CD4-positive, alpha-beta memory T cell (primary cell): ENCODE data around the gene PLPPR2. TPM values are rescaled to one million over a fixed set of nuclear protein-coding genes. Genes with fewer than 3 reads are reported as not detected.

Experiments
- CTCF ChIA-PET: fragments of 350-600 bp; sonication (Branson Sonifier 250); formaldehyde crosslinking; loops from one replicate; lab custom pipeline; 2021; ENCODE audit warnings: inconsistent platforms; ENCODE audit not compliant: partially characterized antibody; lab: Charles Lee
- POLR2A ChIA-PET: fragments of 350-600 bp; sonication (Branson Sonifier 250); formaldehyde crosslinking; loops from one replicate; lab custom pipeline; 2021; ENCODE audit not compliant: partially characterized antibody; lab: Charles Lee
- DNase-seq, 5 donors: peaks; one replicate each; pipeline versions ENCODE4 v3.0.0 to v3.0.0-alpha.2; 2020 to 2022; ENCODE audit warnings: mixed read lengths in 1 of 5
- H3K27ac ChIP-seq: one replicate; pipeline ENCODE4 v1.7.0; 2013; ENCODE audit warnings: low read depth, low read length
- H3K27me3 ChIP-seq: 2 replicates; pipeline ENCODE4 v1.7.0; 2013; ENCODE audit warnings: mild to moderate bottlenecking, low read length, moderate library complexity; ENCODE audit not compliant: insufficient read depth
- H3K36me3 ChIP-seq: 2 replicates; pipeline ENCODE4 v1.7.0; 2013; ENCODE audit warnings: mild to moderate bottlenecking, low read length, moderate library complexity; ENCODE audit not compliant: insufficient read depth
- H3K4me1 ChIP-seq: 2 replicates; pipeline ENCODE4 v1.7.0; 2013; ENCODE audit warnings: mild to moderate bottlenecking, low read length, moderate library complexity; ENCODE audit not compliant: insufficient read depth
- H3K4me3 ChIP-seq, 2 donors: one replicate each; pipeline ENCODE4 v1.7.0; 2013; ENCODE audit warnings: low read length in 2 of 2, mild to moderate bottlenecking in 1 of 2
- H3K9me3 ChIP-seq, 2 donors: one replicate each; pipeline ENCODE4 v1.7.0; 2013; ENCODE audit warnings: low read length in 2 of 2, control low read depth in 1 of 2; ENCODE audit not compliant: control insufficient read depth in 1 of 2
- H3K27ac Mint-ChIP-seq, 7 donors: one replicate each; pipeline ENCODE4 v1.8.0; 2020 to 2021; ENCODE audit warnings: mixed read lengths in 7 of 7, mild to moderate bottlenecking in 6 of 7, inconsistent platforms in 3 of 7, moderate library complexity in 3 of 7
- H3K27me3 Mint-ChIP-seq, 2 donors: one replicate each; pipeline ENCODE4 v1.8.0; 2020 to 2021; ENCODE audit warnings: mixed read lengths in 2 of 2
- H3K36me3 Mint-ChIP-seq, 2 donors: one replicate each; pipeline ENCODE4 v1.8.0; 2020 to 2021; ENCODE audit warnings: mixed read lengths in 2 of 2, inconsistent platforms in 1 of 2, mild to moderate bottlenecking in 1 of 2
- H3K4me1 Mint-ChIP-seq, 4 donors: one replicate each; pipeline ENCODE4 v1.8.0; 2020 to 2021; ENCODE audit warnings: mixed read lengths in 4 of 4, mild to moderate bottlenecking in 1 of 4
- H3K4me3 Mint-ChIP-seq, 8 donors: one replicate each; pipeline ENCODE4 v1.8.0; 2020 to 2021; ENCODE audit warnings: mixed read lengths in 8 of 8, mild to moderate bottlenecking in 7 of 8, moderate library complexity in 6 of 8, inconsistent platforms in 3 of 8
- H3K9me3 Mint-ChIP-seq, 8 donors: one replicate each; pipeline ENCODE4 v1.8.0; 2020 to 2021; ENCODE audit warnings: mixed read lengths in 8 of 8, mild to moderate bottlenecking in 5 of 8, inconsistent platforms in 3 of 8, moderate library complexity in 1 of 8
- intact Hi-C: fragments of 100-400 bp; cut with micrococcal nuclease; formaldehyde crosslinking; loops from one replicate; pipeline ENCODE4 v1.15.1; 2023
- polyA plus RNA-seq, 2 donors: library from polyadenylated mRNA; unstranded; fragments of 300-500 nt; fragmentation: Illumina TruSeq; gene quantifications; one replicate each; pipeline ENCODE4 v1.2.3, GENCODE V29; 2021
- total RNA-seq, 2 experiments: library from RNA; stranded (reverse); gene quantifications; one replicate each; pipeline ENCODE4 v1.2.3, GENCODE V29; 2021

PLPPR2 gene
- total and polyA plus RNA-seq, 4 experiments from 2014 or later = 0.16 to 12.2 (median 6.0) TPM

DNA sequence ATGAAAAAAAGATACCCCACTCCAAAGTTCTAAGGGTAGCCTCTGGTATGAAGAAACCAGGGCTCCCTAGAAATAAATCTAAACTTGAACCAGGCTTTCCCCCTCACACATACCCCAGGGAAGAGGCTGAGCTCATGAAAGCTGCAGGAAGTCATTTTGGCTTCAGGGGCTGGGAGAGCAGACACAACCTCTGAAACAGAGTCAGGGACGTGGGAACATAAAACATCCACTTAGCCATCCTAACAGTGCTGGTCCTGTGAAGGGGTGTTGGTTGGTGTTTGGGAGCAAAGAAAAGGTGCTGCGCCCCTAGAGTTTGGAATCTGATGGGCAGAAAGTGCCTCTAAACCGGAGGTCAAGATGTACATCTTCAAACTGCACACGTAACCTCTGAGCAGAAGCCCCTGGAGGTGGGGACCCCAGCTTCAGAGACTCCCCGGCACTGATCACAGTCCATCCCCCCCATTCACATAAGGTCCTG is 31.6 kb upstream of the PLPPR2 start:
- peaks cover 0 to 1% of the 10 kb centered on the region in 2 donors for H3K27me3 Mint-ChIP-seq
- Histone ChIP-seq H3K9me3 (no peaks in the 10 kb centered on the region), H3K27ac (no peak overlapping the region), H3K27me3 (no peaks in the 10 kb centered on the region), H3K36me3 (no peaks in the 10 kb centered on the region), H3K4me3 (no peak overlapping the region), H3K4me1 (peaks cover 14% of the 10 kb centered on the region)
- ChIA-PET POLR2A (interaction anchor here (1.2 to 1.7 kb wide), 3 partner anchors 23 to 51 kb away, joined by 3 to 9 read pairs (median 6); partner anchors contain the start of genes CCDC159, SWSAP1 and TMEM205), CTCF (interaction anchor here (1.2 kb wide), 1 partner anchor 9 kb away, joined by 3 read pairs; no protein-coding TSS in a partner anchor)
- intact Hi-C loops = no loop called here
- H3K4me3 Mint-ChIP-seq = peak overlapping the region in 4 of 8 donors; percentile 17 to 66 (median 42)
- peaks cover 0 to 8% of the 10 kb centered on the region in 2 donors for H3K36me3 Mint-ChIP-seq
- peak overlapping the region in 1 of 7 donors; percentile 89 for H3K27ac Mint-ChIP-seq
- peaks cover 0 to 2% (median 0%) of the 10 kb centered on the region in 8 donors for H3K9me3 Mint-ChIP-seq
- H3K4me1 Mint-ChIP-seq = peaks cover 11 to 18% (median 13%) of the 10 kb centered on the region in 4 donors
- DNase-seq = no peak

DNA sequence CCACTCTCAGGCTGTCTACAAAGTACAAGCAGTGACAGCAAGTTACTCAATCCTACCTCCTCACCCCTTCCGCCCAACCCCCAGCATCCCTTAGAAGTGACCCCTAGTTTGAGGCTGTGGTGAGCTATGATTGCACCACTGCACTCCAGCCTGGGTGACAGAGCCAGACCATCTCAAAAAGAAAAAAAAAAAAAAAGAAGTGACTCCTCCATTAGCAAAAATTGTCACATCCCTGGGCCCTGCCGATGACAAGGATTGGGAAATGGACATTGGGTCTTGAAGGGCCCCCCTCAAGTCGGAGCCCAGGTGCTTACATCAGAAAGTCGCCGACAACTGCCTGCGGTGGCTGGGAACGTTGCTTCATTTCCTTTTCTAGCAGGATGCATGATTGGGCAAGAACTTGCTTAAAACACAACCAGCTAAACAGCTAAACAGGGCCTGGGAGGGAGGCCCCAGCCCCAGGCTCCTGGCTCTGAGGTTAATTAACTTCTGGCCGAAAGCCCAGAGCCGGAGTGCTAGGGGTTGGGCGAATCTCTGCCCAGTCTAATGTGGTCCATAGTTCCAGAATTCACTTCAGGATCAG is 31.1 kb upstream of the PLPPR2 start:
- Histone ChIP-seq H3K4me3 (no peak overlapping the region), H3K4me1 (peaks cover 14% of the 10 kb centered on the region), H3K36me3 (no peaks in the 10 kb centered on the region), H3K9me3 (no peaks in the 10 kb centered on the region), H3K27me3 (no peaks in the 10 kb centered on the region), H3K27ac (no peak overlapping the region)
- intact Hi-C loops = no loop called here
- Mint-ChIP-seq H3K27ac (peak overlapping the region; percentile 31 to 89 (median 50)), H3K4me3 (peak overlapping the region in 6 of 8 donors; percentile 36 to 66 (median 56)), H3K27me3 (peaks cover 0 to 1% of the 10 kb centered on the region in 2 donors), H3K9me3 (peaks cover 0 to 2% (median 0%) of the 10 kb centered on the region in 8 donors), H3K4me1 (peaks cover 11 to 18% (median 13%) of the 10 kb centered on the region in 4 donors), H3K36me3 (peaks cover 0 to 8% of the 10 kb centered on the region in 2 donors)
- POLR2A ChIA-PET = interaction anchor here (0.7 to 1.7 kb wide), 4 partner anchors 22 to 55 kb away, joined by 3 to 9 read pairs (median 4); partner anchors contain the start of genes CCDC159, SWSAP1 and TMEM205
- peak in 2 of 5 donors; percentile 19 to 21 for DNase-seq
- CTCF ChIA-PET = interaction anchor here (1.0 to 1.2 kb wide), 2 partner anchors 9 to 15 kb away, joined by 3 read pairs; partner anchors contain the start of gene RAB3D

DNA sequence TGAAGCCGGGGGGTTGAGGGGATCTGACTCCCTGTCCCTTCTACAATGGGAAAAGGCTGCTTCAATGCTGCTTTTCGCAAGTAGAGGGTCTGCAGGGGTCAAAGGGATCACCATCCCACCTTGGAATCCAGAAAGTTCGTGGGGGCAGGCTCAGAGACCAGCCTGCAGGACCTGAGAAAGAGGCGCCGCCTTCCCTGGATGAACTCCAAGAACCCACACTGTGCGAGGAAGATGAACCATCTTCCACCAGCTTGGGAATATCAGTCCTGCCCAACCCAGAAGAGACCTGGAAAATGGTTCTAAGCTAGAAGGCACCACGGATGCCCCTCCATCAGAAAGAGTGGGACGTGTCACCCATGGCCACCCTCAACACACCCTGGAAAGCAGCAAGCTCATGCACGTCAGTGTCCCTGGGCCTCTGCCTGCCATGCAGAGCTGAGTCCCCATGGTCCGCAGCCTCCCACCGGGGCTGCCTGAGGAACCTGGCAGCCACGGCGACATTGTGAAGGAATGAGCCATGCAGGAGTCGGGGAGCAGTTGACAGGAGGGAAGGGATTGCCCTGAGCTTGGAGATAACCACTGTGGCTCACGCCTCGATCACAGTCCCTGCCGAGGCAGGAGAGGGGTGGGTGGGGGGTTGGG is 30.4 kb upstream of the PLPPR2 start:
- Histone ChIP-seq H3K4me1 (peaks cover 14% of the 10 kb centered on the region), H3K9me3 (no peaks in the 10 kb centered on the region), H3K27me3 (no peaks in the 10 kb centered on the region), H3K4me3 (no peak overlapping the region), H3K36me3 (no peaks in the 10 kb centered on the region), H3K27ac (no peak overlapping the region)
- POLR2A ChIA-PET = interaction anchor here (0.7 to 1.7 kb wide), 4 partner anchors 21 to 56 kb away, joined by 3 to 9 read pairs (median 4); partner anchors contain the start of genes CCDC159, SWSAP1 and TMEM205
- CTCF ChIA-PET = interaction anchor here (1.0 to 1.2 kb wide), 3 partner anchors 8 to 29 kb away, joined by 3 read pairs; partner anchors contain the start of gene RAB3D
- DNase-seq = no peak
- H3K27ac Mint-ChIP-seq = peak overlapping the region in 5 of 7 donors; percentile 42 to 89 (median 53)
- peaks cover 0 to 2% (median 0%) of the 10 kb centered on the region in 8 donors for H3K9me3 Mint-ChIP-seq
- intact Hi-C loops = no loop called here
- peaks cover 11 to 18% (median 13%) of the 10 kb centered on the region in 4 donors for H3K4me1 Mint-ChIP-seq
- peaks cover 0 to 1% of the 10 kb centered on the region in 2 donors for H3K27me3 Mint-ChIP-seq
- no peak overlapping the region for H3K4me3 Mint-ChIP-seq
- peaks cover under 1 to 9% of the 10 kb centered on the region in 2 donors for H3K36me3 Mint-ChIP-seq

DNA sequence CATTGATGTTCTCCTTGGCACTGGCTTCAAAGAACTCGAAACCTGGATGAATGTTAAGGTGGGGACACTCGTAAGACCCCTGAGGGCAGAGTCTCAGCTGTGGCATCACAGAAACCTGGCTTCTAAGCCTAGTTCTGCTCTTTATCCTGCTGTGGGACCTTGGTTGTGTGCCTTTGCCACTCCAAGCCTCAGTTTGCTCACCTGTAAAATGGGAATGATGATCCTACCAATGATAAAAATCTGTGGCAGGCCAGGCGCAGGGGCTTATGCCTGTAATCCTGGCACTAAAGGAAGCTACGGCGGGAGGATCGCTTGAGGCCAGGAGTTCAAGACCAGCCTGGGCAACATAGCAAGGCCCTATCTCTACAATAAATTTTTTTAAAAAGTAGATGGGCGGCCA is 29.7 kb upstream of the PLPPR2 start:
- intact Hi-C loops = no loop called here
- H3K4me1 ChIP-seq = peaks cover 14% of the 10 kb centered on the region

DNA sequence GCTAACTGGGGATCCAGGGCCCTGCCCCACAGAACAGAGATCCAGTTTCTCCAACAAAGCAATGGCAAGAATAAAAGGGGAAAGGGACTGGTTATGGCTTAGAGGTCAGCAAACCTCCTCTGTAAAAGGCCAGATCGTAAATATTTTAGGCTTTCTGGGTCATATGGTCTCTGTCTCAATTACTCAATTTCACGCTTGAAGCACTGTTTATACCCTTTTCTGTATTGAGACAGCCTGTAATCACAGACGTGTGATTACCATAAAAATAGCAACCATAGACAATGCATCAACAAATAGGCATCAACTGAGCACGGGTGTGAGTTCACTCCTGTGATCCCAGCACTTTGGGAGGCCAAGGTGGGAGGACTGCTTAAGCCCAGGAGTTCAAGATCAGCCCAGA is 25.1 kb upstream of the PLPPR2 start:
- ChIA-PET CTCF (no interaction called here), POLR2A (no interaction called here)
- Histone ChIP-seq H3K27me3 (no peaks in the 10 kb centered on the region), H3K4me3 (no peak overlapping the region), H3K36me3 (no peaks in the 10 kb centered on the region), H3K9me3 (no peaks in the 10 kb centered on the region), H3K4me1 (no peaks in the 10 kb centered on the region), H3K27ac (no peak overlapping the region)
- peak overlapping the region in 1 of 7 donors; percentile 60 for H3K27ac Mint-ChIP-seq
- intact Hi-C loops = no loop called here
- peaks cover 0 to 2% (median 0%) of the 10 kb centered on the region in 4 donors for H3K4me1 Mint-ChIP-seq
- DNase-seq = no peak
- no peak overlapping the region for H3K4me3 Mint-ChIP-seq
- H3K9me3 Mint-ChIP-seq = no peaks in the 10 kb centered on the region
- H3K36me3 Mint-ChIP-seq = peaks cover 22 to 27% of the 10 kb centered on the region in 2 donors
- H3K27me3 Mint-ChIP-seq = no peaks in the 10 kb centered on the region

More for the DNA sequence above, 29.7 kb upstream of the PLPPR2 start:
- Histone ChIP-seq H3K27me3 (no peaks in the 10 kb centered on the region), H3K9me3 (no peaks in the 10 kb centered on the region), H3K4me3 (no peak overlapping the region), H3K27ac (no peak overlapping the region), H3K36me3 (no peaks in the 10 kb centered on the region)
- Mint-ChIP-seq H3K4me3 (no peak overlapping the region), H3K27me3 (peaks cover 0 to 1% of the 10 kb centered on the region in 2 donors), H3K27ac (no peak overlapping the region), H3K9me3 (peaks cover 0 to 2% (median 0%) of the 10 kb centered on the region in 8 donors), H3K36me3 (peaks cover 5 to 14% of the 10 kb centered on the region in 2 donors), H3K4me1 (peaks cover 11 to 18% (median 13%) of the 10 kb centered on the region in 4 donors)
- ChIA-PET CTCF (interaction anchor here (1.0 to 1.1 kb wide), 2 partner anchors 14 to 28 kb away, joined by 3 read pairs; partner anchors contain the start of gene RAB3D), POLR2A (interaction anchor here (1.5 kb wide), 2 partner anchors 49 to 55 kb away, joined by 3 to 6 read pairs; partner anchors contain the start of gene SWSAP1)
- no peak for DNase-seq

DNA sequence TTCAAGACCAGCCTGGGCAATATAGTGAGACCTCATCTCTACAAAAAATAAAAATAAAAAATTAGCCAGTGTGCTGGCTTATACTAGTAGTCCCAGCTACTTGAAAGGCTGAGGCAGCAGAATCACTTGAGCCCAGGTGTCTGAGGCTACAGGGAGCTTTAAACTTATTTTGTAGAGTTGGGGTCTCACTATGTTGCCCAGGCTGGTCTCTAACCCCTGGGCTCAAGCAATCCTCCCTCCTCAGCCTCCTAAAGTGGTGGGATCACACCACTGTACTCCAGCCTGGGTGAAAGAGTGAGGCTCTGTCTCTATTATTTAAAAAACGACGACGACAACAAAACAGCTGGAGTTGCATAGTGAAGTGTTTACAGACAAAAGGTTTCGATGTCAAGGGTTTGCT is 23.7 kb upstream of the PLPPR2 start:
- Mint-ChIP-seq H3K36me3 (peaks cover 34 to 36% of the 10 kb centered on the region in 2 donors), H3K4me1 (peaks cover 0 to 2% (median 0%) of the 10 kb centered on the region in 4 donors), H3K9me3 (no peaks in the 10 kb centered on the region), H3K27me3 (no peaks in the 10 kb centered on the region), H3K27ac (no peak overlapping the region), H3K4me3 (no peak overlapping the region)
- Histone ChIP-seq H3K4me1 (no peaks in the 10 kb centered on the region), H3K27ac (no peak overlapping the region), H3K36me3 (no peaks in the 10 kb centered on the region), H3K9me3 (no peaks in the 10 kb centered on the region), H3K27me3 (no peaks in the 10 kb centered on the region), H3K4me3 (no peak overlapping the region)
- DNase-seq = no peak
- ChIA-PET CTCF (no interaction called here), POLR2A (no interaction called here)
- intact Hi-C loops = no loop called here
